Left renal cortex interstitium (tissue), 4 donors: ENCODE data around the gene TRDMT1. TPM values are rescaled to one million over a fixed set of nuclear protein-coding genes. Genes with fewer than 3 reads are reported as not detected.

ENCODE experiments used
- DNase-seq, 4 donors: peaks; one replicate each; pipeline ENCODE4 v3.0.0-alpha.2; 2013; ENCODE audit warnings: low read depth in 4 of 4, low spot score in 2 of 4, missing footprints in 1 of 4
- polyA plus RNA-seq, 4 donors: library from polyadenylated mRNA; unstranded; fragments of 120-200 nt; gene quantifications; one replicate each; pipeline ENCODE4 v1.2.1, GENCODE V29; 2013; ENCODE audit not compliant: insufficient read length in 4 of 4

TRDMT1 gene
- polyA plus RNA-seq, 4 donors, result 8.2 to 13.0 (median 10.4) TPM

- no peak for DNase-seq
These were observed 91.8 kb downstream of the TRDMT1 start for GRCh38 chr10:17109475-17110207.

GRCh38 chr10:17109046-17109445 is 92.4 kb downstream of the TRDMT1 start:
- no peak for DNase-seq

GRCh38 chr10:17106991-17107390 is 94.5 kb downstream of the TRDMT1 start:
- no peak for DNase-seq

GRCh38 chr10:17101910-17102266 is 99.6 kb downstream of the TRDMT1 start:
- DNase-seq, result no peak

GRCh38 chr10:17101257-17101909 is 100.1 kb downstream of the TRDMT1 start:
- DNase-seq, result no peak

GRCh38 chr10:17100586-17100985 is 100.9 kb downstream of the TRDMT1 start:
- DNase-seq, result no peak

- no peak for DNase-seq
These were observed 103.5 kb downstream of the TRDMT1 start for GRCh38 chr10:17098012-17098411.

Other genes with a start within 250 kb of the TRDMT1 start
- gene CUBN, start 71.9 kb downstream of the TRDMT1 start, polyA plus RNA-seq, result 100 to 1,000 TPM; 100 to 272 (median 187) TPM
- gene VIM, start 26.6 kb upstream of the TRDMT1 start, polyA plus RNA-seq, result 1,000 to 10,000 TPM; 1,222 to 1,404 (median 1,250) TPM